GM12875 (cell line): Measurements from ENCODE around the gene ZNF274.
A peak's percentile ranks its signal among the peaks of the same experiment; 100 is the strongest.

Experiments used
- H3K4me3 ChIP-seq: one replicate; pipeline ENCODE4 v1.5.1; 2011; ENCODE audit warnings: low read depth, low read length, control low read depth
- TF ChIP-seq, protein P1 (sequence below): IDR thresholded peaks from 2 replicates; pipeline ENCODE4 v1.5.1; 2011; ENCODE audit warnings: low read depth, mild to moderate bottlenecking, control low read depth, inconsistent platforms, low read length, moderate library complexity, borderline replicate concordance; ENCODE audit not compliant: insufficient read depth

Gene ZNF274

DNA sequence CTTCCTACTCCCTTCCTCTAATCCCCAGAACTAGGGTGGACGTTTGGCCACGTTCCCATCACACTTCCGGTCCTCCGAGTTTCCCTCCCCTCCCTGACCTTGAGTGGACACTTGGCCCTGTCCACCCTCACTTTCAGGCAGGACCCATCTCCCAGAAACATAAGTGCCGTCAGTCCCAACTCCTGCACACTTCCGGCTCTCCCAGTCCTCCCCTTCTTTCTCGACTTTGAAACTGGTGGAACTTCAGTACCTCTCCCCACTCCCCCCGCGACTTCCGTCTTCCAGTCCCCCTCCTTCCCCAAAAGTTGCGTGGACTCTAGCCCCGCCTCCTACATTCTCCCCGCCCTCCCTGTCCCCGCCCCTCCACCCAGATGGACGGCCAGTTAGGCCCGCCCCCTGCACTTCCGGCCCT, 278 bp upstream of the ZNF274 start:
- TF ChIP-seq, protein P1, sequence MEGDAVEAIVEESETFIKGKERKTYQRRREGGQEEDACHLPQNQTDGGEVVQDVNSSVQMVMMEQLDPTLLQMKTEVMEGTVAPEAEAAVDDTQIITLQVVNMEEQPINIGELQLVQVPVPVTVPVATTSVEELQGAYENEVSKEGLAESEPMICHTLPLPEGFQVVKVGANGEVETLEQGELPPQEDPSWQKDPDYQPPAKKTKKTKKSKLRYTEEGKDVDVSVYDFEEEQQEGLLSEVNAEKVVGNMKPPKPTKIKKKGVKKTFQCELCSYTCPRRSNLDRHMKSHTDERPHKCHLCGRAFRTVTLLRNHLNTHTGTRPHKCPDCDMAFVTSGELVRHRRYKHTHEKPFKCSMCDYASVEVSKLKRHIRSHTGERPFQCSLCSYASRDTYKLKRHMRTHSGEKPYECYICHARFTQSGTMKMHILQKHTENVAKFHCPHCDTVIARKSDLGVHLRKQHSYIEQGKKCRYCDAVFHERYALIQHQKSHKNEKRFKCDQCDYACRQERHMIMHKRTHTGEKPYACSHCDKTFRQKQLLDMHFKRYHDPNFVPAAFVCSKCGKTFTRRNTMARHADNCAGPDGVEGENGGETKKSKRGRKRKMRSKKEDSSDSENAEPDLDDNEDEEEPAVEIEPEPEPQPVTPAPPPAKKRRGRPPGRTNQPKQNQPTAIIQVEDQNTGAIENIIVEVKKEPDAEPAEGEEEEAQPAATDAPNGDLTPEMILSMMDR = no peak
- H3K4me3 ChIP-seq = peak overlapping the region; percentile 73

DNA sequence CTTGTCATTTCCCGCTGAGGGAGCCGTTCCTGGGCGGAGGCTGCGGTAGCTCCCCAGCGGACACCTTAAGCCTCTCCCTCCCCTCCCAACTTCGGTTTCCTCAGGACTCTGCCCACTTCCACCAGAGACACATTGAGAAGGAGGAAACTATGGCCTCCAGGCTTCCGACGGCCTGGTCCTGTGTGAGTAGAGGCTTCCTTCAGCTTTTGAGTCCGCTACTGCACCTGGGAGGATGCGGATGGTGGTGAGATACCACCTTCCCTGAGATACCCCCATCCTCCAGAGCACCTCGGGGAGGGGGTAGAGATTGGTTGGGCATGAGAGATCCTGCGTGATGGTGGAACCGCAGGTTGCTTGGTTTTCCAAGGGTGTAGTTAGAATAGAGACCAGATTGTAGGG, 955 bp downstream of the ZNF274 start:
- H3K4me3 ChIP-seq = peak overlapping the region; percentile 73
- TF ChIP-seq, protein P1 = no peak

DNA sequence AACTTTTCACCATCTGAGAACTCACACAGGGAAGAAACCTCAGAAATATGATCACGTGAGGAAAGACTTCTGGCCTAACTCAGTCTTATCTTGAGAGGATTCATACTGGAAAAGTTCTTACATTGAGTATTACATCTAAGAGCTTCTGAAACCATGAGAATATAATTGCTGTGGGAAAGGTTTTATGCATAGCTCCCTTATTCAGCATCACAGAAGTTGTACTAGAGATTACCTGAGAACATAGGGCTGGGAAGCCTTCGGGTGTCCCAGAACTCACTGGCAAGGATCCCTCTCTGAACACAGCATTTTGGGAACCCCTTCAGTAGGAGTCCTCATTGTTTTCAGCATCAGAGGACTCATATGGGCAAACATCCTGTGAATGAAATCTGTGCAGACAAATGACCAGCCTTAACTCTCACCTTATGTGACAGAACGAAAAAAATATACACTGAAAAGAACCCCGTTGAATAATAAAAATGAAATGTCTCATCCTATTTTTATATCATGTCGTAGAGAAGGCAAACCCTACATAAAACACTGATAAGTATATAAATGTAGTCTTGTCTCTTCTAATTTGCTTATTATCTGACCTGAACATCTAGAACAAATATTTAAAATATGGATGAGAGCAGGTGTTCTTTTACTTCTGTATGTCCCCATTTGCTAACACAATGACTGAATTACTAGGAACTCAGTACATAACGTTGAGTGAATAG, 14.2 kb downstream of the ZNF274 start:
- TF ChIP-seq, protein P1 = no peak

DNA sequence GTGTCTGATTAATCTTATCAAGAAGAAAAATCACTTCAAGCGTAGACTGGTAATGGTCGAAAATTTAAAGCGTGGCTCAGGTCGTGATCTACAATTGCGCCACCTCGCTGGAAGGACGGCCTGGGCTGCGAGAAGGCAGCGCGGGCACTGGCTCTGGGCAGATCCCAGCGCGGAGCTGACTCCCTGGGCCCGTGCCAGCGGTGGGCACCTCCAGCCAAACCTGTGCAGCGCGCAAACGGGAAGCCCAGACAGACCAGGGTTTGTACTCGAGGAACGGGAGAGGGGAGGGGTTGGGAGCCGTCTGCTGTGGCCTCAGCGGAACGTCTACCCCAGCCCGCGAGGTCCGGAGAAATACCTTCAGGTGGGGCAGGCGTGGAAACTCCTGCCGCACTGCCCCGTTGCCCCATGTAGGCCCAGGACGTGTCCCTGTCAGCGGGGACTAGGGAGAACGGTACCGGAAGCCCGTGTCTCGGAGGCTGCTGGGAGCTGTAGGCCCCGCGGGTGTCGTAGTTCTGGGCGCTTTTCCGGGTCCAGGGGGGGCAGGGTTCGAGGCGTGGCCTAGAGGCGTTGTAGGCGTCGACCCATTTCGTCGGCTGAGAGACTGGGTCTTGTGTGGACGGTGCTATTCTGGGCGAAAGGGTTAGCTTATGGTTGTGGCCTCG, 21.1 kb downstream of the ZNF274 start:
- TF ChIP-seq, protein P1 = no peak
- H3K4me3 ChIP-seq = no peak overlapping the region

More for the DNA sequence above, 14.2 kb downstream of the ZNF274 start:
- H3K4me3 ChIP-seq = no peak overlapping the region

DNA sequence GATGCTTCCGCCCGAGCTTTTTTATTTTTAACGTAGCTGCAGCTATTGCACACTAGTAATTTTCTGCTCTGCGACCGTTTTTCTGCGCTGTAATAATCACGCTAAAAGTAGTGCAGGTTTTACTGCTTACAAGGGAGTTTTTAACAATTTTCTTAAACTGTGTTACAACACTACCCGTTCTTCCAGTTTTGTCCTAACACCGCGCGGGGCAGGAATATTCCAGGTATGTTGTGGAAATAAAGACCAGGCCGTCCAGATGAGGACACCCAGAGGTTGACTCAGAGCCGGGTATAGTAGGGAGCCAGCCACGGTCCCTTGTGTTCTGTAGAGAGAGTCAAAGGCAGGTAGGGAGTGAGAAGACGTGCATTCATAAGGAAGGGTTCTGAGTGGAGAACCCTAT, 21.7 kb downstream of the ZNF274 start:
- no peak overlapping the region for H3K4me3 ChIP-seq
- TF ChIP-seq, protein P1 = no peak

DNA sequence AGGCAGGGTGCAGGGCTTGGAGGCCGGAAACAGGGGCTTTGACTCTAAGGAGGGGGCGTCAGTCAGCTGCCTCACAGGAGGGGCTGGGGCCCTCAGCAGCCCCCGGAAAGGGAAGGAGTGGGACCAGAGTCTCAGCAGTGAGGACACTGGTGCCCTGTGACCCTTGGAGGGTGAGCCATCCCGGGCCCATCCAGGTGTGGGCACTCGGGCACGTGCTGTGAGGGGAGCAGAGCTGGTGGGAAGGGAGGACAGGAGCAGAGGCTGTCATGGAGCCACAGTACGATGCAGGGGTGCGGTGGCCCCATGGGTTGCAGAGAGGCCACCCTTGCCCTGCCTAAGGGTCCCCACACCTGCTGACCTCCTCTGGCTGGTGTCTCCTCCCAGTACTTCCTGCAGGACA, 26.7 kb downstream of the ZNF274 start:
- no peak overlapping the region for H3K4me3 ChIP-seq
- TF ChIP-seq, protein P1 = no peak
